Measurements from ENCODE around the gene DAB1.

The DAB1 gene

GRCh38 chr1:57238233-57238781 lies 185.6 kb downstream of the DAB1 start:
- H4K20me1 ChIP-seq (ENCODE audit: low read depth, low read length), result no peaks in the 10 kb centered on the region
- H3K36me3 ChIP-seq (ENCODE audit: low read length), result no peaks in the 10 kb centered on the region
- H3K9ac ChIP-seq (ENCODE audit: low read length), result no peak overlapping the region
- H3K9me2 ChIP-seq (replicated peaks; ENCODE audit: insufficient read depth, low read length), result no peaks in the 10 kb centered on the region
- H3K9me3 ChIP-seq (ENCODE audit: insufficient read depth, low read length), result no peaks in the 10 kb centered on the region
- H3K27me3 ChIP-seq (ENCODE audit: low read length), result no peaks in the 10 kb centered on the region
- H3K79me2 ChIP-seq (ENCODE audit: insufficient read depth, low read length), result no peaks in the 10 kb centered on the region
- H3K4me3 ChIP-seq (ENCODE audit: insufficient read depth, low read length, poor library complexity, severe bottlenecking), result no peak overlapping the region
- H3K27ac ChIP-seq (ENCODE audit: low read depth, low read length), result no peak overlapping the region
- H3K4me2 ChIP-seq (ENCODE audit: low read depth, low read length, poor library complexity, severe bottlenecking), result no peak overlapping the region
- H3F3A ChIP-seq (ENCODE audit: insufficient read depth), result no peaks in the 10 kb centered on the region
- TF ChIP-seq EZH2phosphoT487 (conservative IDR thresholded peaks at IDR 0.05; ENCODE audit: low read length), result no peak
- TF ChIP-seq, protein P1, sequence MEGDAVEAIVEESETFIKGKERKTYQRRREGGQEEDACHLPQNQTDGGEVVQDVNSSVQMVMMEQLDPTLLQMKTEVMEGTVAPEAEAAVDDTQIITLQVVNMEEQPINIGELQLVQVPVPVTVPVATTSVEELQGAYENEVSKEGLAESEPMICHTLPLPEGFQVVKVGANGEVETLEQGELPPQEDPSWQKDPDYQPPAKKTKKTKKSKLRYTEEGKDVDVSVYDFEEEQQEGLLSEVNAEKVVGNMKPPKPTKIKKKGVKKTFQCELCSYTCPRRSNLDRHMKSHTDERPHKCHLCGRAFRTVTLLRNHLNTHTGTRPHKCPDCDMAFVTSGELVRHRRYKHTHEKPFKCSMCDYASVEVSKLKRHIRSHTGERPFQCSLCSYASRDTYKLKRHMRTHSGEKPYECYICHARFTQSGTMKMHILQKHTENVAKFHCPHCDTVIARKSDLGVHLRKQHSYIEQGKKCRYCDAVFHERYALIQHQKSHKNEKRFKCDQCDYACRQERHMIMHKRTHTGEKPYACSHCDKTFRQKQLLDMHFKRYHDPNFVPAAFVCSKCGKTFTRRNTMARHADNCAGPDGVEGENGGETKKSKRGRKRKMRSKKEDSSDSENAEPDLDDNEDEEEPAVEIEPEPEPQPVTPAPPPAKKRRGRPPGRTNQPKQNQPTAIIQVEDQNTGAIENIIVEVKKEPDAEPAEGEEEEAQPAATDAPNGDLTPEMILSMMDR (IDR thresholded peaks at IDR 0.05; ENCODE audit: insufficient read depth, low read length, poor library complexity, severe bottlenecking), result no peak
- no peak overlapping the region for H2AFZ ChIP-seq (ENCODE audit: low read depth, low read length, severe bottlenecking)

DNA sequence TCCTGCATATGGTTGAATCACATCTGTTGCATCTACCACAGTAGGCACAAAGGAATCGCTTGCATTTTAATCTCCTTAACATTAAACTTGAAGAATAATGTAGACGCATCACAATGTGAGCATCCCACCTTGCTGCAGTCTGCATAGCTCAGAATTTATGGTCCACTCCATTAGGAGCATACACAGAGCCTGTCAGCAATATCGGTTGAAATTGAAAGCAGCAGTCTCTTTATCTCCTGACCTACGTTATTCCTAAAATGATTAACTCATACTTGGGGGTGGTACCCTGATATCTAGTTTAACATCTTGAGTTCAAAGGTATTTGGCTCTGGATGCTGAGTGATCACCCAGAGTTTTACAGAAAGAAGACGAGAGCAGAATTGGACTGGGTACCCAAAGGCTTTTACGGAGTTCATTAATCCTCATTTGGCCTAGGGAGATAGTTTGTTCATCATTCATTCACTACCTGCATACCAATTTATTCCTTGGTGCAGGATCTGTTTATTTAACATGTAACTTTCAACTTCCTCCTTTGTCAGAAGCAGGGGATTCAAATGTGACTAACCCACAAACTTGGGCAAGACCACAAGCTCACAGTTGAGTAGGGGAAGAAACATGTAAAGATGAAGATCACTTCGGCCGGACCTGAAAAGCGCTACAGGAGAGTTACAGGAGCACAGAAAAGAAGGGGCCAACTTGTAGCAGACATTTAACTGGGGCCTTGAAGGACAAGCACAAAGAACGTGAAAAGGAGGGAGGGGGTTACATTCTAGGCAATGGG lies 187.9 kb downstream of the DAB1 start:
- Histone ChIP-seq H3K4me3 (ENCODE audit: insufficient read depth, low read length, poor library complexity, severe bottlenecking) (no peak overlapping the region), H2AFZ (ENCODE audit: low read depth, low read length, severe bottlenecking) (no peak overlapping the region), H3K9me2 (replicated peaks; ENCODE audit: insufficient read depth, low read length) (no peaks in the 10 kb centered on the region), H3K79me2 (ENCODE audit: insufficient read depth, low read length) (no peaks in the 10 kb centered on the region), H3K27me3 (ENCODE audit: low read length) (no peaks in the 10 kb centered on the region), H4K20me1 (ENCODE audit: low read depth, low read length) (no peaks in the 10 kb centered on the region), H3K27ac (ENCODE audit: low read depth, low read length) (no peak overlapping the region), H3K9me3 (ENCODE audit: insufficient read depth, low read length) (no peaks in the 10 kb centered on the region), H3F3A (ENCODE audit: insufficient read depth) (no peaks in the 10 kb centered on the region), H3K36me3 (ENCODE audit: low read length) (no peaks in the 10 kb centered on the region), H3K9ac (ENCODE audit: low read length) (no peak overlapping the region), H3K4me2 (ENCODE audit: low read depth, low read length, poor library complexity, severe bottlenecking) (no peak overlapping the region)
- TF ChIP-seq, protein P1 (IDR thresholded peaks at IDR 0.05; ENCODE audit: insufficient read depth, low read length, poor library complexity, severe bottlenecking), result no peak
- no peak for TF ChIP-seq EZH2phosphoT487 (conservative IDR thresholded peaks at IDR 0.05; ENCODE audit: low read length)

- Histone ChIP-seq H4K20me1 (ENCODE audit: low read depth, low read length) (no peaks in the 10 kb centered on the region), H3K9me3 (ENCODE audit: insufficient read depth, low read length) (no peaks in the 10 kb centered on the region), H2AFZ (ENCODE audit: low read depth, low read length, severe bottlenecking) (no peak overlapping the region), H3K9ac (ENCODE audit: low read length) (no peak overlapping the region), H3K27ac (ENCODE audit: low read depth, low read length) (no peak overlapping the region), H3K4me3 (ENCODE audit: insufficient read depth, low read length, poor library complexity, severe bottlenecking) (no peak overlapping the region), H3K79me2 (ENCODE audit: insufficient read depth, low read length) (no peaks in the 10 kb centered on the region), H3K9me2 (replicated peaks; ENCODE audit: insufficient read depth, low read length) (no peaks in the 10 kb centered on the region), H3K36me3 (ENCODE audit: low read length) (no peaks in the 10 kb centered on the region), H3K27me3 (ENCODE audit: low read length) (no peaks in the 10 kb centered on the region), H3F3A (ENCODE audit: insufficient read depth) (no peaks in the 10 kb centered on the region), H3K4me2 (ENCODE audit: low read depth, low read length, poor library complexity, severe bottlenecking) (no peak overlapping the region)
- no peak for TF ChIP-seq EZH2phosphoT487 (conservative IDR thresholded peaks at IDR 0.05; ENCODE audit: low read length)
- TF ChIP-seq, protein P1 (IDR thresholded peaks at IDR 0.05; ENCODE audit: insufficient read depth, low read length, poor library complexity, severe bottlenecking), result no peak
Measured at GRCh38 chr1:57234459-57234858, 189.4 kb downstream of the DAB1 start.
